Epithelial cell of prostate (primary cell): ENCODE data around the gene NOP16.

ENCODE experiments used
- DNase-seq: peaks from one replicate; pipeline ENCODE4 v3.0.0-alpha.2; 2011; ENCODE audit warnings: low read depth, low spot score
- H3K27ac ChIP-seq: fragments of 450-650 bp; 2 replicates; pipeline ENCODE4 v1.5.1; 2017; ENCODE audit warnings: mild to moderate bottlenecking

Gene NOP16

GRCh38 chr5:176389135-176390123, 1.0 kb upstream of the NOP16 start:
- H3K27ac ChIP-seq: peak overlapping the region; percentile 89
- DNase-seq: no peak

GRCh38 chr5:176388003-176388443, 375 bp downstream of the NOP16 start:
- peak overlapping the region; percentile 89 for H3K27ac ChIP-seq
- no peak for DNase-seq

- no peak for DNase-seq
- H3K27ac ChIP-seq: peak overlapping the region; percentile 89
These were observed 943 bp downstream of the NOP16 start for GRCh38 chr5:176387384-176387925.

- no peak overlapping the region for H3K27ac ChIP-seq
- DNase-seq: no peak
These were observed 1.9 kb downstream of the NOP16 start for GRCh38 chr5:176386491-176386890.

- DNase-seq: no peak
- no peak overlapping the region for H3K27ac ChIP-seq
These were observed 3.4 kb downstream of the NOP16 start for GRCh38 chr5:176384991-176385390.

DNA sequence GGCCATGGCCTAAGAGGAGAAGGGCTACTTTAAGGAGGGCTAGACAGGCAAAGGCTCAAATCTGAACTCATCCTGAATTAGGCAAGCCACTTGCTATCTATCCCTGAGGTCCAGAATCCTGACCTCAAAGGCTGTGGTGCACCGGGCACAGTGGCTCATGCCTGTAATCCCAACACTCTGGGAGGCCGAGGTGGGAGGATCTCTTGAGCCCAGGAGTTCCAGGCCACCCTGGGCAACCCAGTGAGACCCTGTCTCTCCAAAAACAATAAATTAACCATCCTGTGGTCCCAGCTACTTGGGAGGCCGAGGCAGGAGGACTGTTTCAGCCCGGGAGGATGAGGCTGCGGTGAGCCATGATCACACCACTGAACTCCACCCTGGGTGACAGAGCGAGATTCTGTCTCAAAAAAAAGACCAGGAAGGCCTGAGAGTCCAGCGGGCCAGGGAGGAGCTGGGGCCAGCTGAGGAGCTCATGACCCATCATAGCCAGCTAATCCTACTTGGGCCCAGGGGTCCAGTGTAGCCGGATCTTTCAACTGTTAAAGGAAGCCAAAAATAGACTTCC, 4.0 kb downstream of the NOP16 start:
- no peak for DNase-seq
- no peak overlapping the region for H3K27ac ChIP-seq

- no peak overlapping the region for H3K27ac ChIP-seq
- no peak for DNase-seq
These were observed 4.4 kb downstream of the NOP16 start for GRCh38 chr5:176383961-176384360.

DNA sequence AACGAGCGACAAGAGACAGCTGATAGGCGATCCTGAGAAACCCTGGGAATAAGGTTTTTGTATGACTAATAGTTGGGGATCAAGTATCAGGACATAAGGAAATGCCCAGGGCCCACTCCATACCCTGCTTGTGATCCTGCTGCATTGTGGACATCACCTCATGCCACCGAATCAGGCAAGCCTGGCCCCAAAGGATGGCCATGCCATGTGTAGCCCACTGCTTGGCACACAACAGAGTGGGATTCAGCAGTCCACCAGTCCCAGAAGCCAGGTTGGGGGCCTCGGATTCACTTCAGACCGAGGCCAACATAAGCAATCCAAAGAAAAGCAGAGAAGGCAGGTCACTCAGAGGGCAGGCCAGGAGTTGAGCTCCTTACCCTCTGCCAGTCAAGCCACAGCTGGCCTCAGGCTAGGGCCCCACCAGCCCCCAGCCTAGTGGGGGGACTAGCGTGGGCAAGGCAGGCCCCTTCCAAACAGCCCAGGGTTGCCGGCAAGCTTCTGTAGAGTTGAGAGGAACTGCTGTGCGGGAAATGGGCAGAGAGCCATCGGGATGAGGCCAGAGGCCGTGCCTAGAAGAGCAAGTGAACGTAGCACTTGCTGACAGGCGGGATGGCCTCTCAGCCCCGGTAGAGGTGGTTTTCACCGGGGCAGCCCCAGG, 5.0 kb downstream of the NOP16 start:
- DNase-seq: no peak
- no peak overlapping the region for H3K27ac ChIP-seq

DNA sequence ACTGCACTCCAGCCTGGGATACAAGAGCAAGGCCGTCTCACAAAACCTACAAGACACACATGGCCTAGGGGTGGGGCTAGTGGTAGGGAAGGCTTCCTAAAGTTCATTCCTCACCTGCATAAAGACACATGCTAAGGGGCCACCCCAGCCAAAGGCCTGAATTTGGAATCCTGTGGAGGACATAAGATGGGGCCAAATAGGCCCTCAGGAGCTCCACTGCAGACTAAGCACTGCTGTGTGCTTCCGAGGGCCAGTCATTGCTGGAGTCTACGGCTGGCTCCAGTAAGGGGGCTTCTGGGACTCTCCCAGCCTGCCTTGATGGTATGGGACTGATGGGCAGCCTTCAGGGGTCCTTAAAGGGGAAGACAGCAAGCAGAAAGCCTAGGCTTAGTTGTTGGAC, 5.7 kb downstream of the NOP16 start:
- no peak for DNase-seq
- H3K27ac ChIP-seq: no peak overlapping the region

DNA sequence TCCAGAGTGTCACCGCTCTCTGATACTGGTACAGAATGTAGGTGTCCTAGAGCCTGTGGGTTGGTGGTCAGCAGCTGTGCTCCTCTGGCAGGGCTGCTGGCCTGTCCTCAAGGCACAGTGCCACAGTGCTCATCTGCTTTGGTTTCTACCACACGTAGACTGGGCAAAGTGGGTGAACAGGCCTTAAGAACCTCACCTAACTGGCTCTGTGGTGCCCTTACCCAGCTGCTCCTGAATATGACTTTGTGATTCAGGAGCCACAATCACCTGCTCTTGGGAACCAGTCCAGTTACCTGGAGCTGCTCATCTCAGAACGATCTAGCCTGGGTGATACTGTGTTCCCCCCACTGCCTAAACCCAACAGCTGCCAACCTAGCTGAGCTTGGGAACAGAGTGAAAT, 6.4 kb downstream of the NOP16 start:
- H3K27ac ChIP-seq: no peak overlapping the region

GRCh38 chr5:176381423-176381822, 7.0 kb downstream of the NOP16 start:
- no peak for DNase-seq
- H3K27ac ChIP-seq: no peak overlapping the region

More for the DNA sequence above, 6.4 kb downstream of the NOP16 start:
- no peak for DNase-seq

- no peak for DNase-seq
These were observed 8.5 kb downstream of the NOP16 start for GRCh38 chr5:176379881-176380280.

GRCh38 chr5:176373100-176373818, 15.1 kb downstream of the NOP16 start:
- DNase-seq: no peak
- no peak overlapping the region for H3K27ac ChIP-seq

More at GRCh38 chr5:176379881-176380280, 8.5 kb downstream of the NOP16 start:
- no peak overlapping the region for H3K27ac ChIP-seq

DNA sequence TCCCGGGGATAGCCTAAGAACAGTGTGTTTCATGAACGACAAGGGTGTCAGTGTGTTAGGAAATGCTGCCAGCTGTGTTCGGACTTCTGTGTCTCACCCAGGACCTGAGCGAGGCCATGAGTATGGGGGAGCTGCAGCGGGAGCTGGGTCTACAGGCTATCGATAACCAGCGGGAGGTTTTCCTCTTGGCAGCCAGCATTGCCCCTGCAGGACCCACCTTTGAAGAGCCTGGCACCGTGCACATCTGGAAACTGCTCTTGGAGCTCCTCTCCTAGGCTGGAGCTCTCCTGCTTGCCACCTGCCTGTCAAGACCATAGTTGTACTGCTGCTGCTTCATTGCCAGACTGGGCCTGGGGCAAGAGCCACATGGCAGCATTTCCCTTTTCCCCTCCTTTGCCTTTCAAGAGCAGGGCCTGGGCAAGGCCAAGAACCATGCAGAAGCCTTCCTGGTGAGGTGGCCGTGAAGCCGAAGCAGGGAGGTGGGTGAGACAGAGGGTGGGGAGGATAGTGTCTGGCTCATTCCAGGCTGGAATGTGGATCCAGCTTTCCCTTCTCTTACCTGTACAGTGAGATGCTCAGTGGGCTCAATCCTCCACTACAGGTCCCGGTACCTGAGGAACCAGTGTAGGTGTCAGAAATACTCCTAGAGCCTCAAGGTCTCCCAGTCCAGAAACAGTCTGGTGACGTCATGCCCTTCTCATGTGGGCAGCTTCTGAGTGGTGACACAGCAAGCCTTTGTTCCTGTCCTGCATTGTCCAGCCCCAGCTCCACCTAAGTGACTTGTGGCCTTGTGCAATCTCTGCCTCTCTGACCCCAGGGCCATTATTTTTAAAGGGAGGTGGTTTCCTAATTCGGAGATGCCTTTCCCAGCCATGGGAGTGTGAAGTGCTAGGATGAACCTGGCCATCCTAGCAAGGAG, 16.5 kb downstream of the NOP16 start:
- no peak for DNase-seq
- no peak overlapping the region for H3K27ac ChIP-seq

- no peak for DNase-seq
- H3K27ac ChIP-seq: no peak overlapping the region
These were observed 18.3 kb downstream of the NOP16 start for GRCh38 chr5:176369934-176370711.

- DNase-seq: no peak
- no peak overlapping the region for H3K27ac ChIP-seq
These were observed 19.7 kb downstream of the NOP16 start for GRCh38 chr5:176368726-176369125.

- DNase-seq: no peak
- H3K27ac ChIP-seq: no peak overlapping the region
These were observed 22.0 kb downstream of the NOP16 start for GRCh38 chr5:176366232-176366894.
